ENCODE results near the gene CCDC171.

CCDC171 gene

GRCh38 chr9:15718423-15718822 is 165.6 kb downstream of the CCDC171 start:
- DNase-seq (ENCODE audit: insufficient read length, low spot score): no peak
- no peak for FAIRE-seq
- TF ChIP-seq CTCF (IDR thresholded peaks at IDR 0.05; ENCODE audit: insufficient read depth, missing control alignments): no peak

- no peak for TF ChIP-seq CTCF (IDR thresholded peaks at IDR 0.05; ENCODE audit: insufficient read depth, missing control alignments)
- FAIRE-seq (no peak), DNase-seq (ENCODE audit: insufficient read length, low spot score) (no peak)
Measured at GRCh38 chr9:15720861-15721260, 168.0 kb downstream of the CCDC171 start.

- DNase-seq (ENCODE audit: insufficient read length, low spot score) (no peak), FAIRE-seq (no peak)
- TF ChIP-seq CTCF (IDR thresholded peaks at IDR 0.05; ENCODE audit: insufficient read depth, missing control alignments): no peak
Measured at GRCh38 chr9:15722888-15723287, 170.0 kb downstream of the CCDC171 start.

GRCh38 chr9:15724016-15724415 is 171.2 kb downstream of the CCDC171 start:
- no peak for TF ChIP-seq CTCF (IDR thresholded peaks at IDR 0.05; ENCODE audit: insufficient read depth, missing control alignments)
- FAIRE-seq (no peak), DNase-seq (ENCODE audit: insufficient read length, low spot score) (no peak)

GRCh38 chr9:15724612-15725011 is 171.8 kb downstream of the CCDC171 start:
- FAIRE-seq: no peak
- TF ChIP-seq CTCF (IDR thresholded peaks at IDR 0.05; ENCODE audit: insufficient read depth, missing control alignments): no peak
- DNase-seq (ENCODE audit: insufficient read length, low spot score): no peak

GRCh38 chr9:15725953-15726352 is 173.1 kb downstream of the CCDC171 start:
- no peak for FAIRE-seq
- DNase-seq (ENCODE audit: insufficient read length, low spot score): no peak
- TF ChIP-seq CTCF (IDR thresholded peaks at IDR 0.05; ENCODE audit: insufficient read depth, missing control alignments): no peak

GRCh38 chr9:15729507-15729906 is 176.7 kb downstream of the CCDC171 start:
- no peak for TF ChIP-seq CTCF (IDR thresholded peaks at IDR 0.05; ENCODE audit: insufficient read depth, missing control alignments)
- FAIRE-seq (no peak), DNase-seq (ENCODE audit: insufficient read length, low spot score) (no peak)
